IPS DF 19.7 (cell line): ENCODE data around the gene FOXK1.

ENCODE experiments used
- DNase-seq: peaks from one replicate; pipeline ENCODE4 v3.0.0-alpha.2; 2013; ENCODE audit warnings: low read depth, low spot score

FOXK1 gene

GRCh38 chr7:4698707-4699275 is 16.7 kb downstream of the FOXK1 start:
- DNase-seq = no peak

- no peak for DNase-seq
Measured at GRCh38 chr7:4699841-4700240, 17.7 kb downstream of the FOXK1 start.

GRCh38 chr7:4700577-4701235 is 18.6 kb downstream of the FOXK1 start:
- DNase-seq = no peak

GRCh38 chr7:4702961-4703512 is 20.9 kb downstream of the FOXK1 start:
- no peak for DNase-seq

- no peak for DNase-seq
Measured at GRCh38 chr7:4703532-4703931, 21.4 kb downstream of the FOXK1 start.

GRCh38 chr7:4706384-4707216 is 24.5 kb downstream of the FOXK1 start:
- DNase-seq = no peak

- peak; percentile 71 for DNase-seq
Measured at GRCh38 chr7:4707217-4707741, 25.2 kb downstream of the FOXK1 start.

- peak; percentile 88 for DNase-seq
Measured at GRCh38 chr7:4707980-4708411, 25.9 kb downstream of the FOXK1 start.

- no peak for DNase-seq
Measured at GRCh38 chr7:4709187-4709586, 27.1 kb downstream of the FOXK1 start.

- no peak for DNase-seq
Measured at GRCh38 chr7:4711093-4711492, 29.0 kb downstream of the FOXK1 start.

- DNase-seq = no peak
Measured at GRCh38 chr7:4711634-4712033, 29.5 kb downstream of the FOXK1 start.

- no peak for DNase-seq
Measured at GRCh38 chr7:4712281-4713182, 30.4 kb downstream of the FOXK1 start.

- no peak for DNase-seq
Measured at GRCh38 chr7:4713183-4713784, 31.2 kb downstream of the FOXK1 start.

GRCh38 chr7:4714161-4714700 is 32.1 kb downstream of the FOXK1 start:
- no peak for DNase-seq

- DNase-seq = no peak
Measured at GRCh38 chr7:4714767-4715409, 32.8 kb downstream of the FOXK1 start.

- DNase-seq = no peak
Measured at GRCh38 chr7:4715410-4715776, 33.3 kb downstream of the FOXK1 start.

GRCh38 chr7:4716946-4717795 is 35.1 kb downstream of the FOXK1 start:
- no peak for DNase-seq

- no peak for DNase-seq
Measured at GRCh38 chr7:4718075-4718474, 36.0 kb downstream of the FOXK1 start.

GRCh38 chr7:4720225-4720624 is 38.1 kb downstream of the FOXK1 start:
- no peak for DNase-seq
